Ascending aorta (tissue), 2 donors: ENCODE data around the gene PIK3CB. TPM values are rescaled to one million over a fixed set of nuclear protein-coding genes. Genes with fewer than 3 reads are reported as not detected.
"Not testable (repeated sequence)": the region's sequence is repeated elsewhere in the genome, so short reads cannot be mapped to it uniquely, and the experiment has no call there.

Experiments
- DNase-seq, 2 donors: peaks; one replicate each; pipeline ENCODE4 v3.0.0-alpha.2; 2019; ENCODE audit warnings: low spot score in 2 of 2
- H3K27ac ChIP-seq, 2 donors: fragments of 200-600 bp; sonication (generic); one replicate each; pipeline ENCODE4 v1.5.1; 2016 to 2017; ENCODE audit warnings: mild to moderate bottlenecking in 1 of 2
- H3K27me3 ChIP-seq: fragments of 200-600 bp; sonication (generic); one replicate; pipeline ENCODE4 v1.5.1; 2017
- H3K36me3 ChIP-seq, 2 donors: fragments of 200-600 bp; sonication (generic); one replicate each; pipeline ENCODE4 v1.5.1; 2016
- H3K4me1 ChIP-seq, 2 donors: fragments of 200-600 bp; sonication (generic); one replicate each; pipeline ENCODE4 v1.5.1; 2016 to 2017; ENCODE audit warnings: mild to moderate bottlenecking in 1 of 2
- H3K4me3 ChIP-seq, 2 donors: fragments of 200-600 bp; sonication (generic); one replicate each; pipeline ENCODE4 v1.5.1; 2016 to 2017; ENCODE audit warnings: mild to moderate bottlenecking in 1 of 2
- H3K9me3 ChIP-seq, 2 donors: fragments of 200-600 bp; sonication (generic); one replicate each; pipeline ENCODE4 v1.5.1; 2016
- CTCF ChIP-seq, 3 experiments: fragments of 200-600 bp in 2 of 3; fragments of 450-650 bp in 1 of 3; sonication (generic) in 2 of 3; IDR thresholded peaks; one replicate each; pipeline ENCODE4 v1.5.1; 2016 to 2019; ENCODE audit warnings: antibody characterized with exemption in 3 of 3, mild to moderate bottlenecking in 1 of 3, moderate library complexity in 1 of 3
- intact Hi-C: fragments of 100-400 bp; cut with DNase I; formaldehyde crosslinking; loops from one replicate; pipeline ENCODE4 v1.15.1; 2023
- total RNA-seq: library from RNA; depleted of rRNA; stranded (reverse); fragments of >200 nt; gene quantifications from one replicate; pipeline ENCODE4 v1.1.0, GENCODE V29; 2016

Gene PIK3CB
- total RNA-seq, 1 donor from 2014 or later, result 9.3 TPM

DNA sequence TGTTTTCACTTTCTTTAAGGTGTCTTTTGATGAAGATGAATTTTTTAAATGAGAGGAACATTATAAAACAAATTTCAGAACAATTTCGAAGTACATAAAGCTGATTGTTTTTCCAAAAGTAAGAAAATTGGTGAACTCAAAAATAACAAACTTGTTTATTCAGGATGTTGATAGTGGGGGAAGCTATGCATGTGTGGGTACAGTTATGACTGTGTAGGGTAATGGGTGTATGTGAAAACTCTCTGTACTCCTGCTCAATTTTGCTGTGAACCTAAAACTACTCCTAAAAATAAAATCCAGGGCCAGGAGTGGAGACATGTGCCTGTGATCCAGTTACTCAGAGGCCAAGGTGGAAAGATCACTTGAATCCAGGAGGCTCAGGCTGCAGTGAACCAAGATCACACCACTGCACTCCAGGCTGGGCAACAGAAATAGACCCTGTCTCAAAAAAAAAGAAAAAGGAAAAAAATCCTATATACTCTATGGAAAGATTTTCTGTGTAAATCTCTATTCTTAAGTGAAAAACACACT lies 37.2 kb downstream of the PIK3CB start:
- DNase-seq, result no peak
- Histone ChIP-seq H3K4me1 (no peaks in the 10 kb centered on the region), H3K4me3 (no peak overlapping the region), H3K27me3 (no peaks in the 10 kb centered on the region), H3K36me3 (peaks cover 0 to 22% of the 10 kb centered on the region in 2 donors), H3K27ac (no peak overlapping the region), H3K9me3 (no peaks in the 10 kb centered on the region)
- intact Hi-C loops, result no loop called here
- TF ChIP-seq CTCF (IDR thresholded peaks at IDR 0.05), result no peak

GRCh38 chr3:138796761-138797160 lies 38.0 kb downstream of the PIK3CB start:
- no peak for DNase-seq
- TF ChIP-seq CTCF (IDR thresholded peaks at IDR 0.05), result no peak
- Histone ChIP-seq H3K27me3 (no peaks in the 10 kb centered on the region), H3K27ac (no peak overlapping the region), H3K36me3 (peaks cover 0 to 22% of the 10 kb centered on the region in 2 donors), H3K4me1 (no peaks in the 10 kb centered on the region), H3K9me3 (no peaks in the 10 kb centered on the region), H3K4me3 (no peak overlapping the region)
- intact Hi-C loops, result no loop called here

DNA sequence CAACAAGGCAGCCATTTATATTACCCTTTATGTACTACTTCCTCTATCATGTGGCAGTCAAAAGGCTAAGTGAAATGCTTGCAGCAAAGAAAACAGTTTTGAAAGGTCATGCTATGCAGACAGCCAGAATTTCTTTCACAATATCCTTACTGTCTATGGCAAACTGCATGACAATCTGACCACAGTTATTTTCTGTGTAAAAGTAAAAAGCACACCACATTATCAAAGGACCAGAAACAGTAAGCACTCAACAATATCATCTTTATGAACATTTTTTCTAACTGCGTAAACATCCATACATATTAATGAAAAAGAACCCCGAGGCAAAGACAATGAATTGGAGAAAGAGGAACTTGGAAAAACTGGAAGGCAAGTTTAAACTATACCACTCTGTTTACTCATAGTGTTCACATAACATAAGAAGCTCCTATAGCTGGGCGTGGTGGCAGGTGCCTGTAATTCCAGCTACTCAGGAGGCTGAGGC lies 47.9 kb downstream of the PIK3CB start:
- no peak overlapping the region for H3K4me3 ChIP-seq
- H3K4me1 ChIP-seq, result no peaks in the 10 kb centered on the region
- TF ChIP-seq CTCF (IDR thresholded peaks at IDR 0.05), result no peak
- intact Hi-C loops, result no loop called here
- no peaks in the 10 kb centered on the region for H3K27me3 ChIP-seq
- no peaks in the 10 kb centered on the region for H3K36me3 ChIP-seq
- DNase-seq, result no peak
- H3K9me3 ChIP-seq, result no peaks in the 10 kb centered on the region
- H3K27ac ChIP-seq, result no peak overlapping the region

GRCh38 chr3:138785951-138786350 lies 48.8 kb downstream of the PIK3CB start:
- no peak overlapping the region for H3K27ac ChIP-seq
- TF ChIP-seq CTCF (IDR thresholded peaks at IDR 0.05), result no peak
- no peak overlapping the region for H3K4me3 ChIP-seq
- no peaks in the 10 kb centered on the region for H3K4me1 ChIP-seq
- no peaks in the 10 kb centered on the region for H3K9me3 ChIP-seq
- no peaks in the 10 kb centered on the region for H3K36me3 ChIP-seq
- DNase-seq, result no peak
- intact Hi-C loops, result no loop called here
- H3K27me3 ChIP-seq, result no peaks in the 10 kb centered on the region

DNA sequence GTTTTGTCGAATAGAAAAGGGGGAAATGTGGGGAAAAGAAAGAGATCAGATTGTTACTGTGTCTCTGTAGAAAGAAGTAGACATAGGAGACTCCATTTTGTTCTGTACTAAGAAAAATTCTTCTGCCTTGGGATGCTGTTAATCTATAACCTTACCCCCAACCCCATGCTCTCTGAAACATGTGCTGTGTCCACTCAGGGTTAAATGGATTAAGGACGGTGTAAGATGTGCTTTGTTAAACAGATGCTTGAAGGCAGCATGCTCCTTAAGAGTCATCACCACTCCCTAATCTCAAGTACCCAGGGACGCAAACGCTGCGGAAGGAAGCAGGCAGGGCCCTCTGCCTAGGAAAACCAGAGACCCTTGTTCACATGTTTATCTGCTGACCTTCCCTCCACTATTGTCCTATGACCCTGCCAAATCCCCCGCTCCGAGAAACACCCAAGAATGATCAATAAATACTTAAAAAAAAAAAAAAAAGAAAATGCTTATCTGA lies 49.3 kb downstream of the PIK3CB start:
- DNase-seq, H3K4me1 ChIP-seq, intact Hi-C loops, H3K27ac ChIP-seq, H3K36me3 ChIP-seq, H3K4me3 ChIP-seq, H3K27me3 ChIP-seq, H3K9me3 ChIP-seq: not testable (repeated sequence)

GRCh38 chr3:138782755-138783154 lies 52.0 kb downstream of the PIK3CB start:
- DNase-seq, result no peak
- H3K4me1 ChIP-seq, result no peaks in the 10 kb centered on the region
- no peaks in the 10 kb centered on the region for H3K36me3 ChIP-seq
- no peak overlapping the region for H3K4me3 ChIP-seq
- H3K27ac ChIP-seq, result no peak overlapping the region
- no peaks in the 10 kb centered on the region for H3K27me3 ChIP-seq
- intact Hi-C loops, result no loop called here
- H3K9me3 ChIP-seq, result no peaks in the 10 kb centered on the region
- no peak for TF ChIP-seq CTCF (IDR thresholded peaks at IDR 0.05)
